Right lobe of liver (tissue), 6 donors: ENCODE results near the gene BAG2. TPM values are rescaled to one million over a fixed set of nuclear protein-coding genes. Genes with fewer than 3 reads are reported as not detected.

Source experiments
- ATAC-seq, 4 donors: fragments of 200-7000 bp; cut with Tn5 transposase; one replicate each; pipeline ENCODE4 v1.9.1; 2020; ENCODE audit warnings: mild to moderate bottlenecking in 4 of 4, moderate library complexity in 4 of 4
- DNase-seq, 3 donors: peaks; one replicate each; pipeline ENCODE4 v3.0.0-alpha.2; 2020
- H3K27ac ChIP-seq, 3 donors: fragments of 200-600 bp; one replicate each; pipeline ENCODE4 v1.8.0; 2022
- H3K27me3 ChIP-seq, 2 donors: fragments of 200-600 bp; one replicate each; pipeline ENCODE4 v1.8.0; 2022
- H3K36me3 ChIP-seq, 4 donors: fragments of 200-600 bp; sonication (generic) in 1 of 4; one replicate each; pipeline versions ENCODE4 v1.5.1 to v1.8.0; 2017 to 2022; ENCODE audit warnings: control low read depth in 1 of 4
- H3K4me1 ChIP-seq, 4 donors: fragments of 200-600 bp; sonication (generic) in 1 of 4; one replicate each; pipeline versions ENCODE4 v1.5.1 to v1.8.0; 2017 to 2022; ENCODE audit warnings: control low read depth in 1 of 4
- H3K4me3 ChIP-seq, 3 donors: fragments of 200-600 bp; one replicate each; pipeline ENCODE4 v1.8.0; 2022
- H3K9me3 ChIP-seq, 4 donors: fragments of 200-600 bp; sonication (generic) in 1 of 4; one replicate each; pipeline versions ENCODE4 v1.5.1 to v1.8.0; 2017 to 2022; ENCODE audit warnings: control low read depth in 1 of 4
- POLR2A ChIP-seq: fragments of 450-650 bp; IDR thresholded peaks from one replicate; pipeline ENCODE4 v1.6.1; 2017; ENCODE audit warnings: antibody characterized with exemption, mild to moderate bottlenecking
- WGBS: methylation state at CpG from one replicate; pipeline ENCODE4 v1.1.6; 2018; ENCODE audit warnings: low coverage, low lambda C conversion rate; ENCODE audit not compliant: insufficient coverage; ENCODE audit errors: missing lambda C conversion rate; 5-methylcytosine and 5-hydroxymethylcytosine counted together
- intact Hi-C, 2 donors: fragments of 100-400 bp; cut with DNase I; formaldehyde crosslinking; loops; one replicate each; pipeline versions ENCODE4 v1.11.2 to v1.14.1; 2022
- long read RNA-seq: library from polyadenylated mRNA; unstranded; transcript quantifications from one replicate; pipeline ENCODE4 v2.0.0, GENCODE V29; 2019
- total RNA-seq, 6 experiments: library from RNA; depleted of rRNA in 2 of 6; stranded (reverse); fragments of >200 nt in 2 of 6; fragmentation: NEBNext Ultra II Directional in 3 of 6; extraction: Animal tissue kit (Norgen Biotek cat#: 25700) in 3 of 6; gene quantifications; one replicate each; pipeline versions ENCODE4 v1.1.0 to v1.2.4, GENCODE V29; 2016 to 2023
- TF ChIP-seq, protein P1 (sequence below), 4 donors: fragments of 200-600 bp in 3 of 4; fragments of 450-650 bp in 1 of 4; IDR thresholded peaks; one replicate each; pipeline versions ENCODE4 v1.5.1 to v1.8.0; 2016 to 2022; ENCODE audit warnings: antibody characterized with exemption in 4 of 4, mild to moderate bottlenecking in 2 of 4
- donor health status: DM: no; HTN: yes; CAD: no.
- donor health status: DM: no; HTN: no; CAD: no.
- donor health status: DM: no; HTN: no; CAD: no.
- donor health status: DM: no; HTN: yes; CAD: no.
- donor health status: DM: no; HTN: yes; CAD: no.

BAG2 gene
- total RNA-seq: 1 to 10 TPM; 2.8 to 6.2 (median 4.3) TPM
- long read RNA-seq, full-length matches to known transcripts: 7 of 13 reads
- long read RNA-seq, partial matches to known transcripts: 0 of 13 reads
- long read RNA-seq, other reads (novel, unspliced or antisense): 6 of 13 reads

DNA sequence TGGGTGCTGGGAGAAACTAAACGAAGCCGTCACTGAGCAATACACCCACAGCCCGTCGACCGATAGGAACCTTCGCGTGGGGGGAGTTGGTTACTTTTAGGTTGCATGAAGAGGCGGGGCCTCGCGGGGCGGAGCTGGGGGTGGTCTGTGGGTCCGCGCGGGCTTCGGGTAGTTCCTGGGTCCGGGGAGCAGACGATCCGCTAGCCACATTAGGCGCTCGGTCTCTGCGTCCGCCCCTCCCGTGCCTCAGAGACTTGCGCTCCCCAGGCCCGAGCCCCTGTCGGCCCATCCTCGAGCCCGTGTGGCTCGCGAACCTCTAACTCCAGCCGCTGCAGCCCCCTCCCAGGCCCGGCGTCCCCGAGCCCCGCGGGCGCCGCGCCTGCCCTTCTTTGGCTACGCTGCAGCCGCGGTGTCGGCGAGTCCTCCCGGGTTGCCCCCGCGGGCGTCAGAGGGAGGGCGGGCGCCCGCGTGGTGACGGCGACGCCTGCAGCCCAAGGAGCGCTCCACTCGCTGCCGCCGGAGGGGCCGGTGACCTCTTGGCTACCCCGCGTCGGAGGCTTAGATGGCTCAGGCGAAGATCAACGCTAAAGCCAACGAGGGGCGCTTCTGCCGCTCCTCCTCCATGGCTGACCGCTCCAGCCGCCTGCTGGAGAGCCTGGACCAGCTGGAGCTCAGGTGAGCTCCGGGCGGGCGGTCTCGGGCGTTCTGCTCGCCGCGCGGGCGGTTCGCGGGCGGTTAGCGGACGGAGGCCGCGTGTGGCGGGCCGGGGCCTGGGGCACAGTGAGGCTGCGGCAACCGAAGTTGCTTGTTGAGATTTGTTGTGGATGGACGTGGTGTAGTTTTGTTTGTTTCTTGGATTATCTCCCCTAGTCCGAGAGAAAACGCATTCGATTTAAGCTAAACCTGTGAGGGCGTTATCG, at the start of gene BAG2:
TSS of gene BAG2 (plus strand) at position 191 of the 920 bp plus-strand sequence. CDS start at position 563, 372 bp downstream.
- no peaks in the 10 kb centered on the region for H3K9me3 ChIP-seq
- H3K4me1 ChIP-seq: peaks cover 0 to 8% (median 2%) of the 10 kb centered on the region in 4 donors
- DNase-seq (peak; percentile 93 to 94 (median 94)), ATAC-seq (peak; percentile 90 to 96 (median 94))
- H3K36me3 ChIP-seq: no peaks in the 10 kb centered on the region
- intact Hi-C loops: no loop called here
- under 1% methylated on average over 21 of the region's 97 CpGs for WGBS
- peak; percentile 90 for TF ChIP-seq POLR2A
- TF ChIP-seq, protein P1, sequence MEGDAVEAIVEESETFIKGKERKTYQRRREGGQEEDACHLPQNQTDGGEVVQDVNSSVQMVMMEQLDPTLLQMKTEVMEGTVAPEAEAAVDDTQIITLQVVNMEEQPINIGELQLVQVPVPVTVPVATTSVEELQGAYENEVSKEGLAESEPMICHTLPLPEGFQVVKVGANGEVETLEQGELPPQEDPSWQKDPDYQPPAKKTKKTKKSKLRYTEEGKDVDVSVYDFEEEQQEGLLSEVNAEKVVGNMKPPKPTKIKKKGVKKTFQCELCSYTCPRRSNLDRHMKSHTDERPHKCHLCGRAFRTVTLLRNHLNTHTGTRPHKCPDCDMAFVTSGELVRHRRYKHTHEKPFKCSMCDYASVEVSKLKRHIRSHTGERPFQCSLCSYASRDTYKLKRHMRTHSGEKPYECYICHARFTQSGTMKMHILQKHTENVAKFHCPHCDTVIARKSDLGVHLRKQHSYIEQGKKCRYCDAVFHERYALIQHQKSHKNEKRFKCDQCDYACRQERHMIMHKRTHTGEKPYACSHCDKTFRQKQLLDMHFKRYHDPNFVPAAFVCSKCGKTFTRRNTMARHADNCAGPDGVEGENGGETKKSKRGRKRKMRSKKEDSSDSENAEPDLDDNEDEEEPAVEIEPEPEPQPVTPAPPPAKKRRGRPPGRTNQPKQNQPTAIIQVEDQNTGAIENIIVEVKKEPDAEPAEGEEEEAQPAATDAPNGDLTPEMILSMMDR (IDR thresholded peaks at IDR 0.05): peak in 2 of 4 donors; percentile 19 to 27
- peak within 1 kb of the TSS; percentile 65 to 78 (median 73) for H3K4me3 ChIP-seq
- H3K27ac ChIP-seq: peak within 1 kb of the TSS; percentile 86 to 94 (median 91)
- H3K27me3 ChIP-seq: no peaks in the 10 kb centered on the region

DNA sequence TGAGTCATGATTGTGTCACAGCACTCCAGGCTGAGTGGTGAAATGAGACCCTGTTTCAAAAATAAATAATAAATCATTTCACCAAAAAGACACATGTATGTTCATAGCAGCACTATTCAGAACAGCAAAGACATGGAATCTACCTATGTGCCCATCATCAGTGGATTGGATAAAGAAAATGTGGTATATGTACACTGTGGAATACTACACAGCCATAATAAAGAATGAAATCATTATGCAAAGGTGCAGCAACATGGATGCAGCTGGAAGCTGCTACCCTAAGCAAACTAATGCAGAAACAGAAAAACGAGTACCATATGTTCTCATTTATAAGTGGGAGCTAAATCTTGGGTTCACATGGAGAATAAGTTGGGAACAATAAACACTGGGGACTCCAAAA, 49.0 kb upstream of the BAG2 start:
- ATAC-seq: no peak
- 90% methylated on average over 1 of the region's 1 CpG for WGBS
- Histone ChIP-seq H3K9me3 (no peaks in the 10 kb centered on the region), H3K27me3 (no peaks in the 10 kb centered on the region), H3K36me3 (no peaks in the 10 kb centered on the region), H3K4me3 (no peak overlapping the region), H3K27ac (no peak overlapping the region), H3K4me1 (no peaks in the 10 kb centered on the region)
- TF ChIP-seq, protein P1 (IDR thresholded peaks at IDR 0.05): no peak
- intact Hi-C loops: no loop called here
- no peak for DNase-seq

DNA sequence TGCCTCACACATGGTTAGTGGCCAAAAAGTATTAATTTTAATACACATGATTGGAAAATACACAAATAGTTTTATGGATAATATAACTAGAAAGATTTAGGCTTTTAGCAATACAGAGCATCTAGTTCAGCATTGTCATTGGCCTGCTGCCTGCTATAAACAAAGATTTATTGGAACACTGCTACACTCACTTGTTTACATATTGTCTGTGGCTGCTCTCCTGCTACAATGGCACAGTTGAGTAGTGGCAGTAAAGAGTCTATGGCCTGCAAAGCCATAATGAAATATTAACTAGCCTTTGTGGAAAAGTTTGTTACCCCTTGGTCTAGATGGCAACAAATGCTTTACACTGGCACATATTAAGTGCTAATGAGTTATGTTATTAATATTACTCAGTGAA, 44.4 kb upstream of the BAG2 start:
- ATAC-seq (peak in 3 of 4 donors; percentile 46 to 76 (median 60)), DNase-seq (no peak)
- H3K9me3 ChIP-seq: no peaks in the 10 kb centered on the region
- H3K36me3 ChIP-seq: peaks cover 0 to under 1% (median 0%) of the 10 kb centered on the region in 4 donors
- no peak overlapping the region for H3K4me3 ChIP-seq
- intact Hi-C loops: no loop called here
- TF ChIP-seq, protein P1 (IDR thresholded peaks at IDR 0.05): no peak
- no peak for TF ChIP-seq POLR2A
- no peaks in the 10 kb centered on the region for H3K27me3 ChIP-seq
- H3K27ac ChIP-seq: no peak overlapping the region
- no peaks in the 10 kb centered on the region for H3K4me1 ChIP-seq

DNA sequence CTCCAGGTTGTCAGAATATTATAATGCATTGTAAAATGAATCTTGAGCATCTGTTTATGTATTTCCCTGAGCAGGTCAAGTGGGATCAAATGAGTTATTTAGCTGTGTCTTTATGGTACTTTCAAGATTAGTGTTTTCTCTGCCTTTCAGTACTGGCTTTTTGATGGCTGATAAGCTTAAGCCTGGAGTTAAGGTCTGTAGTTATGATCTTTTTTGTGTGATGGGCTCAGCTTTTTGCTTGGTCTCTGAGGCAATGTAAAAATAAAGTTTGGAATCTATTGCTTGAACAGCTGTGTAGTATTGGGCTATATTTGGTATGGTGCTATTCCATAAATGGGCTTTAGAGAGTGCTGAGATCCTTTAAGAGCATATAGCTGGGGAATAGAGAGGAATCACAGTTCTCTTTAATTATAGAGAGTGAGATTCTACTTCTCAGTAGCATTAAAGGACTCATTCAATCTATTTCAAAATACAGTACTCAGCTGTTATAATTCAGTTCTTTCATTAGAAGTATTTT, 41.4 kb upstream of the BAG2 start:
- no peak for TF ChIP-seq POLR2A
- TF ChIP-seq, protein P1 (IDR thresholded peaks at IDR 0.05): no peak
- intact Hi-C loops: no loop called here
- no peak for ATAC-seq
- no peak for DNase-seq
- Histone ChIP-seq H3K27ac (no peak overlapping the region), H3K4me3 (no peak overlapping the region), H3K36me3 (peaks cover 0 to 28% (median 0%) of the 10 kb centered on the region in 4 donors), H3K4me1 (no peaks in the 10 kb centered on the region), H3K9me3 (no peaks in the 10 kb centered on the region), H3K27me3 (no peaks in the 10 kb centered on the region)
